Measurements from ENCODE around the gene PDIA3. TPM values are rescaled to one million over a fixed set of nuclear protein-coding genes. Genes with fewer than 3 reads are reported as not detected.
A peak's percentile ranks its signal among the peaks of the same experiment; 100 is the strongest.

Gene PDIA3
- total RNA-seq, 2 experiments from 2014 or later, result 196 to 199 TPM

DNA sequence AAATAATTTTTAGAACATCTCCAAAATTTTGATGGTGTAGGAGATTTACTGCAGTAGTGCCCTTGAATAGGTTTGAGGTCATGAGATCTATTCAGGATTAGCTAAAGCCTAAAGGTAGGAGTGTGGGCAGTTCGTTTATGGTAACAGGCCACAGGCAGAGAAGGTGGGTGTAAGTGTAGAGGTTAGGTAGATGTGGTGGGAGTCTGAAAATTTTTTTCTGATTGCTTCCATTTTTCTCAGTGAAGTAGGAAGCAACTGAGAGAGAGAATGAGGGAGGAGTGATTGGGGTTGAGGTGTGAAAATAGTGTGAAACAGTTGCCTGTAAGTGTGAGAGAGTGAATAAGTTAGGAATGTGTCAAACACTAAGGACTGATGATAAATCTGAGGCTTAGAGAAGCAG lies 32.8 kb downstream of the PDIA3 start:
- Mint-ChIP-seq H3K27ac (peak overlapping the region; percentile 28), H3K27me3 (ENCODE audit: low read depth) (no peaks in the 10 kb centered on the region), H3K9me3 (no peaks in the 10 kb centered on the region), H3K36me3 (ENCODE audit: low read depth) (no peaks in the 10 kb centered on the region), H3K4me3 (no peak overlapping the region), H3K4me1 (ENCODE audit: low read depth) (peaks cover 23% of the 10 kb centered on the region)
- DNase-seq, result no peak
- CTCF ChIA-PET, result interaction anchor here (0.7 to 1.0 kb wide), 2 partner anchors 8 to 338 kb away, joined by 3 to 8 read pairs; no protein-coding TSS in a partner anchor
- intact Hi-C loops (cut with micrococcal nuclease), result no loop called here

DNA sequence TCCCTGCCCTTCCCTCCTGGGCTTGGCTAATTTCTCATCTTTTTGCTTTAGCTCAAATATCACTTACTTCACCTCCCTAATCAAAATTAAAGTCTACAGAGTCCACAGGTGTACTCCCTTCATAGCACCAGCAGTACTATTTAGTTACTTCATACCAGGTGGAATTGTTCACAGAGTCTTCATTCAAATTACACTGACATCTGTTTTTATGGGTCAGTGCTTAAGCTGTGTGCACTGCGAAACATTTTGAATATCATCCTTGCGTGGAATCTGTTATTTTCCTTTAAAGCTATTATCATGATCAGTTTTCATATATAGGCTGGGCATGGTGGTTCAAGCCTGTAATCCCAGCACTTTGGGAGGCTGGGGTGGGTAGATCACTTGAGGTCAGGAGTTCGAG lies 43.2 kb downstream of the PDIA3 start:
- Mint-ChIP-seq H3K36me3 (ENCODE audit: low read depth) (peaks cover 24% of the 10 kb centered on the region), H3K4me3 (no peak overlapping the region), H3K4me1 (ENCODE audit: low read depth) (peaks cover 19% of the 10 kb centered on the region), H3K27me3 (ENCODE audit: low read depth) (no peaks in the 10 kb centered on the region), H3K27ac (no peak overlapping the region), H3K9me3 (no peaks in the 10 kb centered on the region)
- intact Hi-C loops (cut with micrococcal nuclease), result no loop called here
- CTCF ChIA-PET, result no interaction called here
- DNase-seq, result no peak

DNA sequence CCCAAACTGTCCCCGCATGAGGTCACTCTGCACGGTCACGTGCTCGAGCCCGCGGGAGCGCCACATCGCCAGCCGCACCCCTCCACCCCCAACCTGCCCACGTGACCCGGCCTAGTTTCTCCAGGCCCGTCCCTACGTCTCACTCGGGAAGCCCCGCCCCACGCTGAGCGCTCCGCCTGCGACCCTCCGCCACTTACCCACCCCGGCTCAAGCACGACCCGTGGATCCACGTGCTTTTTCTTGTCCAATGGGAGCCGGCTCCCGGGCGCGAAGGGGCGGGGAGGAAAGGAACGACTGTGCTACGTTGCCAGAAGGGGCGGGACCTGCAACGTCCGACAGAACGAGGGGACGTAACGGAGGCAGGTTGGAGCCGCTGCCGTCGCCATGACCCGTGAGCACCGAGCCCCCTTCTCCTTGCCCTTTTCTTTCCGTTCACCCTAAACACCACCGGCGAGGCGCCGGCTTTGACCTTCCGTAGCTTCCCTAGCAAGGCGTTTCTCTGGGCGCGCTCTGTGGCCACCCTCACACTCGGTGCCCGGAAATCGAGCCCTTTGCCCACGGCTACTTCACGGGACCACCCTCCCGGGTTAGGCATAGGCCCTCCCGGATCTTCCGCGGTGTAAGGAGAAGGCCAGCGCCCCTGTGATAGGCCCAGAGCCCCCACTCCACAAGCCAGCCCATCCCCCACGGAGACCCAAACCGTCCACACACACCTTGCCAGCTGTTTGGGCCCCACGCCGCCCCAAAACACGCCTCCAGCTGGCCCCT lies 45.9 kb downstream of the PDIA3 start, which contains the start of gene SERF2:
TSS of gene SERF2 (plus strand) at position 328 of the 768 bp plus-strand sequence. CDS start at position 385, 57 bp downstream.
- H3K4me3 Mint-ChIP-seq, result peak within 1 kb of the TSS; percentile 90
- H3K27ac Mint-ChIP-seq, result peak within 1 kb of the TSS; percentile 92
- intact Hi-C loops (cut with micrococcal nuclease), result loop anchor here (1.0 kb wide), 5 partner anchors 8 to 282 kb away; partner anchors contain the start of genes HYPK, MFAP1 and SERINC4
- H3K9me3 Mint-ChIP-seq, result no peaks in the 10 kb centered on the region
- no peaks in the 10 kb centered on the region for H3K27me3 Mint-ChIP-seq (ENCODE audit: low read depth)
- CTCF ChIA-PET, result interaction anchor here (0.7 to 1.8 kb wide), 2 partner anchors 10 to 15 kb away, joined by 4 to 5 read pairs; partner anchors contain the start of gene ELL3
- peaks cover 48% of the 10 kb centered on the region for H3K36me3 Mint-ChIP-seq (ENCODE audit: low read depth)
- peak; percentile 100 for DNase-seq
- peaks cover 39% of the 10 kb centered on the region for H3K4me1 Mint-ChIP-seq (ENCODE audit: low read depth)

DNA sequence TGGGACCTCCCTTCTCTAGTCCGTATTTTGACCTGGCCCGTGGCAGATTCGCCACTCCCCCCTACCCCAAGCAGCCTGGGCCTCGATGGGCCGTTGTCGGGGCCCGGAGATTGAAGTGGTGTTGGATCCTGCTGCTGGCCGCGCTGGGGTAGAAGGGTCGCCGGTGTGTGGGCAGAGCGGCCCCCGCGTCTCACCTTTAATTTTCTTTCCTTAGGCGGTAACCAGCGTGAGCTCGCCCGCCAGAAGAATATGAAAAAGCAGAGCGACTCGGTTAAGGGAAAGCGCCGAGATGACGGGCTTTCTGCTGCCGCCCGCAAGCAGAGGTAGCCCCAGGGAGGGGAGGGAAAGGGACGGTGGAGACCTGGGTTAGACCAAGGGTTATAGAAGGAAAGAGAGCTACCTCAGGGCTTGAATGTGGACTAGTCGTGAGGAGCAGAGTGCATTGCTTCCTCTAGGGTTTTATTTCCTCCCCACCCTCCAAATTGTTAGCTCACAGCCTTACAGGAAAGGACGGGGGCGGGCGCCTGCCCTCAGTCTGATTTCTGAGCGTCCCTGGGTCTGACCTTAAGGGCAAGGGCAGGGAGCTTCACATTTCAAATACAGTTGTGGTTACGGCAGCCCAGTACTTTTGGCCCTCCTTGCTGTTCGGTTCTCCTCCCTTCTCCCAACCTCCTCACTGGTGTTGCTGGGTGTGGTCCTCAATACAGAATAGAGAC lies 46.7 kb downstream of the PDIA3 start:
- peaks cover 43% of the 10 kb centered on the region for H3K4me1 Mint-ChIP-seq (ENCODE audit: low read depth)
- H3K4me3 Mint-ChIP-seq, result peak overlapping the region; percentile 90
- H3K36me3 Mint-ChIP-seq (ENCODE audit: low read depth), result peaks cover 48% of the 10 kb centered on the region
- no peaks in the 10 kb centered on the region for H3K27me3 Mint-ChIP-seq (ENCODE audit: low read depth)
- intact Hi-C loops (cut with micrococcal nuclease), result loop anchor here (1.0 kb wide), 5 partner anchors 7 to 283 kb away; partner anchors contain the start of genes HYPK, MFAP1 and SERINC4
- peak; percentile 58 for DNase-seq
- H3K27ac Mint-ChIP-seq, result peak overlapping the region; percentile 92
- CTCF ChIA-PET, result interaction anchor here (1.0 kb wide), 1 partner anchor 23 kb away, joined by 5 read pairs; no protein-coding TSS in a partner anchor
- no peaks in the 10 kb centered on the region for H3K9me3 Mint-ChIP-seq

DNA sequence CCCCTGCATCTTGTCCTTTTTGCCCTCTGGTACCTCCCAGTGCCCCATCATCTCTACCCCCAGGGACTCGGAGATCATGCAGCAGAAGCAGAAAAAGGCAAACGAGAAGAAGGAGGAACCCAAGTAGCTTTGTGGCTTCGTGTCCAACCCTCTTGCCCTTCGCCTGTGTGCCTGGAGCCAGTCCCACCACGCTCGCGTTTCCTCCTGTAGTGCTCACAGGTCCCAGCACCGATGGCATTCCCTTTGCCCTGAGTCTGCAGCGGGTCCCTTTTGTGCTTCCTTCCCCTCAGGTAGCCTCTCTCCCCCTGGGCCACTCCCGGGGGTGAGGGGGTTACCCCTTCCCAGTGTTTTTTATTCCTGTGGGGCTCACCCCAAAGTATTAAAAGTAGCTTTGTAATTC lies 47.4 kb downstream of the PDIA3 start:
- intact Hi-C loops (cut with micrococcal nuclease), result no loop called here
- DNase-seq, result no peak
- Mint-ChIP-seq H3K27me3 (ENCODE audit: low read depth) (no peaks in the 10 kb centered on the region), H3K27ac (peak overlapping the region; percentile 92), H3K9me3 (no peaks in the 10 kb centered on the region), H3K36me3 (ENCODE audit: low read depth) (peaks cover 54% of the 10 kb centered on the region), H3K4me1 (ENCODE audit: low read depth) (peaks cover 50% of the 10 kb centered on the region), H3K4me3 (peak overlapping the region; percentile 90)
- CTCF ChIA-PET, result interaction anchor here (1.0 kb wide), 1 partner anchor 24 kb away, joined by 5 read pairs; no protein-coding TSS in a partner anchor

DNA sequence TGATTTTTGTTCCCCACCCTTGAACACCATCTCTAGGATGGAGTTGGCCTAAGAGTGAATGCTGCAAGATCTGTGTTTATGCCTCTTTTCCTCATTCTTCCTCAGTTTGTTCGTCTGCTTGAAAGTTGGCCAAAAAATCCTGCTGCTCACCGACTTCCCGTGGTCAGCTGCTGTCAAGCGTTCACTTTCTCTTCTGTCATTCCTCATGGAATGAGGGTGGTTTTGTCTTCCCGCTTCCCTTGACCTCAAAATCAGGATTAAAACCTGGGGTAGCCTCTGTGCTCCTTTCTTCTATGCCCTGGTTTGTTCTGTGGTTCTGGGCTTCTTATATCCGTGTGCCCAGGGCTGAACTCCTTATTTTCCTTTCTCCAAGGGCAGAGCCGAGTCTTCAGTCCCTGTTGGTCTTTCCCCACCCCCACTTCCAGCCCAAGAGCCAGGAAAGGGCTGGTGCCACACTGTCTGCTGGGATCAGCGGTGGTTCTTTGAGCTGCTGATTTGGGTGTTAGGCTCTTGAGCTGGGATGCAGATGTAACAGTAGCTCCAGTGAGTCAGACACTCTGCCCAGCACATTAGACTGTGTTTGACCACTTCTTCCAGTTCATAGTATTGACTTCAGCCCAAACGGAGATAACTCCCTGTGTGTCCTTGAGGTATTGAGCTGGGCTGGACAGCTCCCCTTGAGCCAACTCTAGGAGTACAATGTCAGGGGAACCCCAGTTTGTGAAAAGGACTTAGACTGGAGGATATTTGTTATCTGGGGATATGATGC lies 48.2 kb downstream of the PDIA3 start:
- Mint-ChIP-seq H3K27ac (peak overlapping the region; percentile 92), H3K9me3 (no peaks in the 10 kb centered on the region), H3K27me3 (ENCODE audit: low read depth) (no peaks in the 10 kb centered on the region), H3K36me3 (ENCODE audit: low read depth) (peaks cover 62% of the 10 kb centered on the region), H3K4me3 (peak overlapping the region; percentile 90), H3K4me1 (ENCODE audit: low read depth) (peaks cover 56% of the 10 kb centered on the region)
- intact Hi-C loops (cut with micrococcal nuclease), result no loop called here
- no peak for DNase-seq
- CTCF ChIA-PET, result interaction anchor here (3.5 kb wide), 1 partner anchor 18 kb away, joined by 17 read pairs; the partner anchor contains the start of gene ELL3

DNA sequence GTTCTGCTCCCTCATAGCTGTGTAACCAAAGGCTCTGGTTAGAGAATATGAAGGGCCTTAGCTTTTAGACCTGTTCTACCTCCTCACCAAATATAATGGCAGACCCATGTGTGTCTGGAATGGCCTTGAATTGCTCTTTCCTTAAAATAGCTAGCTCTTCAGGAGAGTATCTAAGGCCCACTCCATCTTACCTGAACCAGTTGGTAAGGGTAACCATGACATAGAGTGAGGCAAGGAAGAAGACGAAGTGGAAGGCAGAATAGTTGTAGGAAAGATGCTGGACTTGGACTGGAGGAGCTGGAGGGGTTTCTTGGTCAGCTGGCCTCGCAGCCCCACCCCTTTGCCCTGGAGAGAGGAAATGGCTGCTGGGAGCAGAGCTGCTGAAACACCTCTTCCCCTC lies 49.0 kb downstream of the PDIA3 start:
- H3K9me3 Mint-ChIP-seq, result no peaks in the 10 kb centered on the region
- H3K27me3 Mint-ChIP-seq (ENCODE audit: low read depth), result no peaks in the 10 kb centered on the region
- H3K36me3 Mint-ChIP-seq (ENCODE audit: low read depth), result peaks cover 70% of the 10 kb centered on the region
- intact Hi-C loops (cut with micrococcal nuclease), result no loop called here
- CTCF ChIA-PET, result interaction anchor here (1.1 to 3.5 kb wide), 2 partner anchors 19 to 33 kb away, joined by 3 to 17 read pairs; partner anchors contain the start of gene ELL3
- no peak overlapping the region for H3K4me3 Mint-ChIP-seq
- peaks cover 62% of the 10 kb centered on the region for H3K4me1 Mint-ChIP-seq (ENCODE audit: low read depth)
- no peak for DNase-seq
- H3K27ac Mint-ChIP-seq, result no peak overlapping the region

DNA sequence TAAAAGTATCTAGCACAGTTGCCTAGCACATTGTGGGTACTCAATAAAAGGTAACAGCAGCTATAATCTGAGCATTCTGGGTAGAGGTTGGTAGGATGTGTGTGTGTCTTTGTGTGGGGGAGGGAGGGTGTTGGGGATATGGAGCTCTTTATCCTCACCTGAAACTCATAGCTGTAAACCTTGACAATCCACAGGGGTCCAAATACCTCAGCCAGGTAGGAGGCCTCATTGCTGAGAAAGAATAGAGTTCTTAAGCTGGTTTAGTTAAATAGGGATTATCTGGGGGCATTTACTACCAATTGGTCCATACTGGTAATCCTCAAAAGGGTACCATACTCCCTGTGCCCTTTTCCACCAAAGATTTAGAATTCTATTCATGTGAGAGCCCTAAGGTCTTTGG lies 49.8 kb downstream of the PDIA3 start:
- no peak for DNase-seq
- intact Hi-C loops (cut with micrococcal nuclease), result no loop called here
- Mint-ChIP-seq H3K4me3 (no peak overlapping the region), H3K9me3 (no peaks in the 10 kb centered on the region), H3K4me1 (ENCODE audit: low read depth) (peaks cover 64% of the 10 kb centered on the region), H3K27me3 (ENCODE audit: low read depth) (no peaks in the 10 kb centered on the region), H3K36me3 (ENCODE audit: low read depth) (peaks cover 78% of the 10 kb centered on the region), H3K27ac (peak overlapping the region; percentile 37)
- CTCF ChIA-PET, result interaction anchor here (1.0 to 3.5 kb wide), 3 partner anchors 19 to 32 kb away, joined by 3 to 17 read pairs (median 3); partner anchors contain the start of genes ELL3 and MFAP1

DNA sequence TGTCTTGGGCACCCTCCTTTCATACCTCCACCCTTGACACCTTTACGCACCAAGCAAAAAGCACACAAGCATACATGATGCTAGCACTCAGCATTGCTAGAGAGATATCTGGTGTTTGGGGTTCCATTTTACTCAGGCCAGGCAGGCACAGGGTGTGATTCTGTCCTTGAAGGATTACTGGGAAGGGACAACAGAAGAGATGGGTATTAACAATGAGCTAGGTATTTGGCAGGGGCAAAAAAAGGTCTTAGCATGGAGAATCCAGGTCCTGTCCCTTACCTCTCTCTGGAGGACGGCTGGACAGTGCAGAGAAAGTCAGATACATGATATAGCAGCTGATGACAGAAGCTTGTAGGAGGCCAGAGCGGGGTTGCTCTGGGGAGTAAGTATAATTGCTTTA lies 50.3 kb downstream of the PDIA3 start:
- H3K4me1 Mint-ChIP-seq (ENCODE audit: low read depth), result peaks cover 66% of the 10 kb centered on the region
- H3K36me3 Mint-ChIP-seq (ENCODE audit: low read depth), result peaks cover 84% of the 10 kb centered on the region
- H3K27me3 Mint-ChIP-seq (ENCODE audit: low read depth), result no peaks in the 10 kb centered on the region
- intact Hi-C loops (cut with micrococcal nuclease), result no loop called here
- CTCF ChIA-PET, result interaction anchor here (1.0 to 3.5 kb wide), 2 partner anchors 20 to 28 kb away, joined by 3 to 17 read pairs; partner anchors contain the start of genes ELL3 and MFAP1
- no peaks in the 10 kb centered on the region for H3K9me3 Mint-ChIP-seq
- H3K27ac Mint-ChIP-seq, result peak overlapping the region; percentile 4
- H3K4me3 Mint-ChIP-seq, result no peak overlapping the region
- DNase-seq, result no peak

DNA sequence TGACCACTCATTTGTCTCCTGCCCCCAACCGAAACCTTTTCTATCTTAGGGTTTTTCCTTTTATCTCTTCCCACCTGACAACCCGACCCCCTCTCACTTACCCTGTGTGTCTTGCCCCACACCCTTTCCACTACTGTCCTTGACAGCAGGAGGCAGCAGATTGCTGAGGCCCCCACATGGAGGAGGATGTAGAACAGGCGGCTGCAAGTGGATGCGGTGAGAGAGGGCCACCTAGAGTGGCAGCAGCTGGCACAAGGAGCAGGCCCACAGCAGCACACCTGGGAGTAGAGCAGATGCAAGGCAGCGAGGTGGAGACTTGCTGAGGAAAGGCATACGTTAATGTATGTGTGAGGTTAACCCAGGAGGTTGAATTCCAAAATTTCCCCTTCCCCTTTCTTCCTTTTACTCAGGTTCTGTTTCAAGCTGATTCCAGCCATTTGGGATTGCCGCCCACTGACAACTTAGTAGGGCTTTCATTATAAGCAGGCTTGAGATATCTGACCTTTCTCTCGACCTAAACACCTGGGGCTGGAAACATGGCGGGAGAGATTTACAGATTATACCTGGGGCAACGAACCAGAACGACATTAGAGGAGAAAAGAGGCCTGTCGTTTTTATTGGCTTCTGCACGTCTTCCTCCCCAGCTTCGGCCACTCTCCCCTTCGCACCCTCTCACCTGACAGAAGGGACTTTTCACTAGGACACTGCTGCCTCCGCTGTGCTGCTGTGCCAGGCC lies 53.1 kb downstream of the PDIA3 start:
- no peak overlapping the region for H3K4me3 Mint-ChIP-seq
- no peaks in the 10 kb centered on the region for H3K9me3 Mint-ChIP-seq
- peaks cover 54% of the 10 kb centered on the region for H3K4me1 Mint-ChIP-seq (ENCODE audit: low read depth)
- H3K27me3 Mint-ChIP-seq (ENCODE audit: low read depth), result no peaks in the 10 kb centered on the region
- peaks cover 76% of the 10 kb centered on the region for H3K36me3 Mint-ChIP-seq (ENCODE audit: low read depth)
- DNase-seq, result no peak
- intact Hi-C loops (cut with micrococcal nuclease), result no loop called here
- CTCF ChIA-PET, result interaction anchor here (1.4 kb wide), 1 partner anchor 28 kb away, joined by 4 read pairs; the partner anchor contains the start of gene WDR76
- peak overlapping the region; percentile 95 for H3K27ac Mint-ChIP-seq

DNA sequence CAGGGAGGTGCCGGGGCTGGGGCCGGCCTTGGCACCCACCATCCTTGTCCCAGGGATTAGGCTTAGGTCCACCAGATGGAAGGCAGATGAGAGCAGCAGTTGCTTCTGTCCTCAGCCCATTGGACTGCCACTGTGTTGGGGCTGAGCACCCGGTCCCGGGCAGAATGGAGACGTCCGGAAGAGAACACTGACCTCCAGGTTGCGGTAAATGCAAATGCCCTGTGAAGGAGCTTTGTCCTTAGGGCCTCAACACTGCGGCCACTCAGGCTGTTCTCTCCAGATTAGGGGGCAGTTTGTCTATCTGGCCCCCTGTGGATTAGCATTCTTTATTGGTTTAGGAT lies 53.7 kb downstream of the PDIA3 start, which contains the start of gene SERINC4:
TSS of gene SERINC4 (minus strand) at position 276 of the 341 bp plus-strand sequence. CDS start at position 42, 234 bp downstream.
- no peak for DNase-seq
- intact Hi-C loops (cut with micrococcal nuclease), result loop anchor here (1.0 to 2.0 kb wide), 4 partner anchors 8 to 51 kb away; partner anchors contain the start of genes MFAP1 and SERF2
- peaks cover 49% of the 10 kb centered on the region for H3K4me1 Mint-ChIP-seq (ENCODE audit: low read depth)
- H3K9me3 Mint-ChIP-seq, result no peaks in the 10 kb centered on the region
- H3K36me3 Mint-ChIP-seq (ENCODE audit: low read depth), result peaks cover 76% of the 10 kb centered on the region
- CTCF ChIA-PET, result interaction anchor here (0.9 to 1.4 kb wide), 2 partner anchors 23 to 27 kb away, joined by 4 read pairs; partner anchors contain the start of genes ELL3 and WDR76
- peak within 1 kb of the TSS; percentile 95 for H3K27ac Mint-ChIP-seq
- peak within 1 kb of the TSS; percentile 97 for H3K4me3 Mint-ChIP-seq
- no peaks in the 10 kb centered on the region for H3K27me3 Mint-ChIP-seq (ENCODE audit: low read depth)

All from activated naive CD4-positive, alpha-beta T cell treated with anti-CD3 and anti-CD28 coated beads for 36 hours (primary cell).